Measurements from ENCODE around the gene PGM1. TPM values are rescaled to one million over a fixed set of nuclear protein-coding genes. Genes with fewer than 3 reads are reported as not detected.

Gene PGM1
- total and polyA plus RNA-seq, 2 donors (not counting 3 experiments of a cell fraction or from before 2014, with no cell fraction given) = 9.3 to 21.0 TPM

- H3K9ac ChIP-seq (replicated peaks; ENCODE audit: extremely low read depth, insufficient read depth, low read length) = no peak overlapping the region
- H3K27me3 ChIP-seq (ENCODE audit: control insufficient read depth in 2 of 2, insufficient read depth in 2 of 2, low read length in 2 of 2) = no peaks in the 10 kb centered on the region
- no peaks in the 10 kb centered on the region for H4K20me1 ChIP-seq (replicated peaks; ENCODE audit: control insufficient read depth, extremely low read depth, insufficient read depth, low read length)
- H3K36me3 ChIP-seq (ENCODE audit: control insufficient read depth in 2 of 2, extremely low read depth in 1 of 2, insufficient read depth in 2 of 2, low read length in 2 of 2) = no peaks in the 10 kb centered on the region
- H3K79me2 ChIP-seq (ENCODE audit: control insufficient read depth, insufficient read depth, low read length) = no peaks in the 10 kb centered on the region
- FAIRE-seq (no peak), DNase-seq (ENCODE audit: low read depth, low spot score) (no peak)
- H3K27ac ChIP-seq (ENCODE audit: insufficient read depth, low read depth, low read length) = no peak overlapping the region
- no peaks in the 10 kb centered on the region for H3K9me1 ChIP-seq (replicated peaks; ENCODE audit: control insufficient read depth, extremely low read depth, insufficient read depth, low read length)
- dilution Hi-C loops (cut with MboI; ENCODE audit: extremely low pct_ligation_motif_present, low sequenced_read_pairs) = no loop called here
- ChIA-PET POLR2A (no interaction called here), CTCF (no interaction called here)
- no peak for TF ChIP-seq FOS (IDR thresholded peaks at IDR 0.05; ENCODE audit: borderline replicate concordance, insufficient read depth, low read length)
- TF ChIP-seq POLR2AphosphoS5 (IDR thresholded peaks at IDR 0.05; ENCODE audit: insufficient read depth, low read depth, low read length) = no peak
- TF ChIP-seq CTCF (IDR thresholded peaks at IDR 0.05; ENCODE audit: extremely low read depth in 1 of 2, insufficient read depth in 1 of 2, low read depth in 1 of 2, low read length in 2 of 2) = no peak
- no peak for TF ChIP-seq MYC (IDR thresholded peaks at IDR 0.05; ENCODE audit: low read depth, low read length)
- no peak for TF ChIP-seq GATA2 (IDR thresholded peaks at IDR 0.05; ENCODE audit: insufficient read depth, insufficient read length, low read depth, low read length)
- no peak for TF ChIP-seq EZH2 (IDR thresholded peaks at IDR 0.05; ENCODE audit: borderline replicate concordance, low read depth, low read length, severe bottlenecking)
- TF ChIP-seq JUN (IDR thresholded peaks at IDR 0.05; ENCODE audit: borderline replicate concordance, insufficient read depth, insufficient read length, low read depth) = no peak
- TF ChIP-seq MAX (IDR thresholded peaks at IDR 0.05; ENCODE audit: insufficient read depth, insufficient read length) = no peak
- no peak for TF ChIP-seq POLR2A (IDR thresholded peaks at IDR 0.05; ENCODE audit: low read depth, low read length)
- BruUV-seq (replicated peaks) = no TSS peak
- no peak overlapping the region for H3K4me2 ChIP-seq (ENCODE audit: insufficient read depth, low read length)
- H3K4me3 ChIP-seq (replicated peaks in 1 of 3; ENCODE audit: insufficient read depth in 1 of 3, low read depth in 1 of 3, low read length in 3 of 3) = no peak overlapping the region
- H3K4me1 ChIP-seq (ENCODE audit: control insufficient read depth, extremely low read depth, insufficient read depth, low read length) = no peaks in the 10 kb centered on the region
- no peak overlapping the region for H2AFZ ChIP-seq (ENCODE audit: low read depth, low read length)
- no peaks in the 10 kb centered on the region for H3K9me3 ChIP-seq (replicated peaks; ENCODE audit: control insufficient read depth, insufficient read depth, low read length)
- intact Hi-C loops (cut with micrococcal nuclease) = no loop called here
Observed at GRCh38 chr1:63601463-63601862, 8.3 kb downstream of the PGM1 start.

Measured in endothelial cell of umbilical vein (primary cell).